OCI-LY3 (cell line): ENCODE data around the gene TSPAN14.

Source experiments
- H2AFZ ChIP-seq: fragments of 200-600, 300-600 bp; shearing (Covaris generic); 2 replicates; pipeline ENCODE4 v1.6.0; 2014; ENCODE audit warnings: antibody characterized with exemption, low read depth, low read length
- H3K27ac ChIP-seq: fragments of 200-600, 300-600 bp; sonication (generic); 2 replicates; pipeline ENCODE4 v1.5.1; 2014; ENCODE audit warnings: mild to moderate bottlenecking, low read length, moderate library complexity, mixed read lengths
- H3K27me3 ChIP-seq: fragments of 200-600, 300-600 bp; sonication (generic); 2 replicates; pipeline ENCODE4 v1.6.1; 2014; ENCODE audit warnings: low read depth, low read length, mixed read lengths
- H3K36me3 ChIP-seq: fragments of 200-600, 300-600 bp; sonication (generic); replicated peaks from 2 replicates; pipeline ENCODE3; 2014; ENCODE audit warnings: low read depth, low read length, mixed read lengths
- H3K4me1 ChIP-seq: fragments of 300-600, 200-600 bp; sonication (generic); 2 replicates; pipeline ENCODE4 v1.6.1; 2014; ENCODE audit warnings: low read length, mixed read lengths
- H3K4me2 ChIP-seq: fragments of 200-600, 300-600 bp; sonication (generic); 2 replicates; pipeline ENCODE4 v1.6.1; 2014; ENCODE audit warnings: low read length, mixed read lengths
- H3K4me3 ChIP-seq: fragments of 300-600, 200-600 bp; sonication (generic); 2 replicates; pipeline ENCODE4 v1.5.1; 2014; ENCODE audit warnings: antibody characterized with exemption, mild to moderate bottlenecking, low read length, moderate library complexity
- H3K79me2 ChIP-seq: fragments of 300-600, 200-600 bp; shearing (Covaris generic); 2 replicates; pipeline ENCODE4 v1.6.1; 2014; ENCODE audit warnings: mild to moderate bottlenecking, low read length, mixed read lengths
- H3K9ac ChIP-seq: fragments of 300-600, 200-600 bp; shearing (Covaris generic); 2 replicates; pipeline ENCODE4 v1.6.0; 2014; ENCODE audit warnings: mild to moderate bottlenecking, low read length, moderate library complexity
- H3K9me3 ChIP-seq: fragments of 200-600, 300-600 bp; shearing (Covaris generic); 2 replicates; pipeline ENCODE4 v1.6.1; 2014; ENCODE audit warnings: low read length, mixed read lengths; ENCODE audit not compliant: insufficient read depth
- H4K20me1 ChIP-seq: fragments of 200-600, 300-600 bp; sonication (generic); 2 replicates; pipeline ENCODE4 v1.6.1; 2016; ENCODE audit warnings: low read length, mixed read lengths; ENCODE audit not compliant: insufficient read depth
- EZH2phosphoT487 ChIP-seq: fragments of 200-600 bp; shearing (Covaris generic); IDR thresholded peaks from 2 replicates; pipeline ENCODE4 v1.6.1; 2018; ENCODE audit warnings: antibody characterized with exemption, mixed run types, low read depth
- TF ChIP-seq, protein P1 (sequence below): fragments of 200-600, 300-600 bp; sonication (generic); IDR thresholded peaks from 2 replicates; pipeline ENCODE4 v1.5.1; 2014; ENCODE audit warnings: antibody characterized with exemption, low read length, low read depth

The TSPAN14 gene

DNA sequence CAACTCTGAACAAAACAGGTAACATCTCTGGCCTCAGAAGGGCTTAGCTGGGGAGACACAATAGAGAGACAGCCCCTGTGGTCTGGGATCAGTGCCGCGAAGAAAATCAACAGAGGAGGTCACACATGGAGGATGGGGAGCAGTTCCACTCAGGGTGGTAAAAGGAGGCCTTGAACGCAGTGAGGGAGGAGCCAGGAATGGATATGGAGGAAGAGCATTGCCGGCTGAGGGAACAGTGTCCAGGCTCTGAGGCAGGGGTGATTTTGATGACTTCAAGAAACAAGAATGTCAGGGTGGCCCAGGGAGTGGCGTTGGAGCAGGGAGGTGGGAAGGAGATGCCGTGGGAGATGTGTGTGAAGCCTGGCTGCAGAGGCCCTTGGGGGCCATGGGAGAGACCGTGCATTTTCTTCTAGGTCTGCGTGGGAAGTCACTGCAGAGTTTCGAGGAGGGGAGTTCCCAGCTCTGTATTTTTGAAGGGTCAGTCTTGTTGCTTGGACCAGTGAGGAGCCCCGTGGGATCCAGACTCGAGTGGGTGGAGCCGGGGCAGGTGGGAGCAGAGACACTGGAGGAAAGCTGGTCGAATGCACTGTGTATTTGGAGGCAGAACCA is 47.9 kb downstream of the TSPAN14 start:
- no peak for TF ChIP-seq EZH2phosphoT487
- TF ChIP-seq, protein P1, sequence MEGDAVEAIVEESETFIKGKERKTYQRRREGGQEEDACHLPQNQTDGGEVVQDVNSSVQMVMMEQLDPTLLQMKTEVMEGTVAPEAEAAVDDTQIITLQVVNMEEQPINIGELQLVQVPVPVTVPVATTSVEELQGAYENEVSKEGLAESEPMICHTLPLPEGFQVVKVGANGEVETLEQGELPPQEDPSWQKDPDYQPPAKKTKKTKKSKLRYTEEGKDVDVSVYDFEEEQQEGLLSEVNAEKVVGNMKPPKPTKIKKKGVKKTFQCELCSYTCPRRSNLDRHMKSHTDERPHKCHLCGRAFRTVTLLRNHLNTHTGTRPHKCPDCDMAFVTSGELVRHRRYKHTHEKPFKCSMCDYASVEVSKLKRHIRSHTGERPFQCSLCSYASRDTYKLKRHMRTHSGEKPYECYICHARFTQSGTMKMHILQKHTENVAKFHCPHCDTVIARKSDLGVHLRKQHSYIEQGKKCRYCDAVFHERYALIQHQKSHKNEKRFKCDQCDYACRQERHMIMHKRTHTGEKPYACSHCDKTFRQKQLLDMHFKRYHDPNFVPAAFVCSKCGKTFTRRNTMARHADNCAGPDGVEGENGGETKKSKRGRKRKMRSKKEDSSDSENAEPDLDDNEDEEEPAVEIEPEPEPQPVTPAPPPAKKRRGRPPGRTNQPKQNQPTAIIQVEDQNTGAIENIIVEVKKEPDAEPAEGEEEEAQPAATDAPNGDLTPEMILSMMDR = no peak
- H3K36me3 ChIP-seq = peaks cover 2% of the 10 kb centered on the region
- H3K4me3 ChIP-seq = no peak overlapping the region
- no peak overlapping the region for H2AFZ ChIP-seq
- peaks cover 25% of the 10 kb centered on the region; the same call in 1 of the 2 replicates for H4K20me1 ChIP-seq
- H3K4me1 ChIP-seq = no peaks in the 10 kb centered on the region
- H3K79me2 ChIP-seq = no peaks in the 10 kb centered on the region
- no peak overlapping the region for H3K27ac ChIP-seq
- H3K9ac ChIP-seq = no peak overlapping the region
- H3K27me3 ChIP-seq = no peaks in the 10 kb centered on the region
- no peaks in the 10 kb centered on the region for H3K9me3 ChIP-seq
- H3K4me2 ChIP-seq = no peak overlapping the region

DNA sequence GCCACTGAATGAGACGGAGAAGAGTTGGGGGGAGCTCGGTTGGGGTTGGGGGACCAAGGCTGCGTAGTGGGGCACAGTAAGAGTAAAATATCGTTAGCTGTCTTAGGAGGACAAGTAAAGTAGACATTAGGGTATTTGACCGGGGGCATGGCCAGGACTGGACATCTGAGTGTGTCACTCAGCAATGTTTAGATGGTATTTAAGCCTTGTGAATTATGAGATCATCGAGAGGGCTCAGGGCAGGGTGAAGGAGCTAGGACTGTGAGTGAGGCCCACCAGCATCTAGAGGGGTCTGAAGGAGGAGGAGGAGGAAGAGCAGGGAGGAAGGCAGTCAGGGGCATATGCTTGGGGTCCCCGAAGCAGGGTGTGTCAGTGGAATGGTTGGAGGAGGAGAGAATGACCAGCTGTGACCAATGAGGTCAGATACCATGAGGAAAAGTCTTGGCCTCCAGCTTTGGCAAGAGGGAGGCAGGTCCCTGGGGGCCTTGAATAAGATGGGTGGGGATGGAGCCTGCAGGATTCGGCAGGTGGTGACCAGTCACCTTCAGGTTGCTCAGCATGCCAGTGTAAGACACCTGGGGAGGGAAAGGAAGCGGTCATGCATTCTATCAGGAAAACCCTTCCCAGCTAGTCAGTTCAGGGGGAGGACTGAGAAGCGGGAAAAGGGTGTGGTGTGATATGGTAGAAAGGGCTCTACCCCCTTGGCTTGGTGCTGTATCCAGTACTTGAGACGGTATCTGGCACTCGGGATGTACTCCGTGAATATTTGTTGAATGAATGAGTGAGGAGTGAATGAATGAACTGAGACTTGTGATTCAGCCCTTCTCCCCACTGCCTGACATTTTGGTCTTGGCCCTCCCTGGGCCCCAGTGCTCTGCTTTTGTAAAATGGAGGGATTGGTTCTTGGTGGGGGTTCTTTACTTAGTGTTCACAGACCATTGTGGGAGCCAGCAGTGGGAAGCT is 48.8 kb downstream of the TSPAN14 start:
- Histone ChIP-seq H3K36me3 (no peaks in the 10 kb centered on the region), H3K27me3 (no peaks in the 10 kb centered on the region), H3K4me1 (no peaks in the 10 kb centered on the region)

DNA sequence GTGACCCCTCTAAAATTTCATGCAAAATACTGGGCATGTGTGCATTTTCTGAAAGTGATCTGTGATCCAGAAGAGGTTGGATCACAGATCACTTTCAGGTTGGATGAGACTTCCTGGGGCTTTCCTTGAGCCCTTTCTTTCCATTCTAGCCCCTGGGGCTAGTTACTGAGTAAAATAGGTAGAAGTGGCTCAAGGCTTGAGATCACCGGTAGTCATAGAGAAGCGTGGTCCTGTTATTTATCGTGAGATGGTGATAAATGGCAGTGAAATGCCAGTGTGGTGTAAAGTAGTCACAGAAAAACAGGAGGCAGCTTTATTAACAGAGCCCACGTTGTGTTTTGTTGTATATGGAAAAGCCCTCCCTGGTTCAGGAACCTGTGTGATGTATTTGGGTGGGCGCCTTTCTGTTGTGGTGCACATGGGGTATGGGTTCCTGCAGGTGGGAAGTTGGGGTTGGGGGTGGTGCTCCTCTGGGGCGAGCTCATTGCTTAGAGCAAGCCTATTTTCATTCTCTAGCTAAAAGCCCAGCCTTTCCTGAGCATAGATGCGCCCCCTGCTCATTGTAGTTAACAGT is 49.6 kb downstream of the TSPAN14 start:
- H3K4me1 ChIP-seq = no peaks in the 10 kb centered on the region
- no peaks in the 10 kb centered on the region for H3K79me2 ChIP-seq
- no peak overlapping the region for H3K27ac ChIP-seq
- H3K4me2 ChIP-seq = no peak overlapping the region
- no peak overlapping the region for H3K4me3 ChIP-seq
- H3K9ac ChIP-seq = no peak overlapping the region
- H3K27me3 ChIP-seq = no peaks in the 10 kb centered on the region
- no peak for TF ChIP-seq EZH2phosphoT487
- TF ChIP-seq, protein P1 = no peak
- H2AFZ ChIP-seq = no peak overlapping the region
- no peaks in the 10 kb centered on the region for H3K9me3 ChIP-seq
- H4K20me1 ChIP-seq = peaks cover 21% of the 10 kb centered on the region; the same call in 1 of the 2 replicates
- H3K36me3 ChIP-seq = no peaks in the 10 kb centered on the region

More for the DNA sequence above, 48.8 kb downstream of the TSPAN14 start:
- no peak overlapping the region for H3K9ac ChIP-seq
- no peaks in the 10 kb centered on the region for H3K9me3 ChIP-seq
- TF ChIP-seq, protein P1 = no peak
- no peak for TF ChIP-seq EZH2phosphoT487
- H3K27ac ChIP-seq = no peak overlapping the region
- no peak overlapping the region for H3K4me2 ChIP-seq
- H2AFZ ChIP-seq = no peak overlapping the region
- H3K4me3 ChIP-seq = no peak overlapping the region
- H4K20me1 ChIP-seq = peaks cover 24% of the 10 kb centered on the region; the same call in 1 of the 2 replicates
- no peaks in the 10 kb centered on the region for H3K79me2 ChIP-seq
